WI38 (cell line): ENCODE data around the gene PARP2.

Experiments
- H3K4me3 ChIP-seq: 2 replicates; pipeline ENCODE4 v1.5.1; 2011; ENCODE audit warnings: low read depth, mild to moderate bottlenecking, control low read depth, low read length
- CTCF ChIP-seq: IDR thresholded peaks from 2 replicates; pipeline ENCODE4 v1.5.1; 2012; ENCODE audit warnings: low read depth, mild to moderate bottlenecking, control low read depth, low read length

PARP2 gene

GRCh38 chr14:20343092-20343861, at the start of gene PARP2:
Gene PARP2 (plus strand): TSS chr14:20343635. CDS start chr14:20343642, 7 bp downstream.
- H3K4me3 ChIP-seq = peak within 1 kb of the TSS; percentile 94
- no peak for TF ChIP-seq CTCF

GRCh38 chr14:20294636-20295035, 48.8 kb upstream of the PARP2 start:
- no peak overlapping the region for H3K4me3 ChIP-seq
- no peak for TF ChIP-seq CTCF

- no peak overlapping the region for H3K4me3 ChIP-seq
- no peak for TF ChIP-seq CTCF
Measured at GRCh38 chr14:20295067-20295466, 48.4 kb upstream of the PARP2 start.

GRCh38 chr14:20302042-20302755, 41.2 kb upstream of the PARP2 start:
- no peak for TF ChIP-seq CTCF
- H3K4me3 ChIP-seq = no peak overlapping the region

- TF ChIP-seq CTCF = peak; percentile 88
- H3K4me3 ChIP-seq = peak within 1 kb of the TSS; percentile 76
Measured at GRCh38 chr14:20305265-20306078, 38.0 kb upstream of the PARP2 start, which contains the start of gene TTC5. Gene TTC5 (minus strand): TSS chr14:20305951. CDS start chr14:20305937, 14 bp downstream.

GRCh38 chr14:20306079-20306423, 37.4 kb upstream of the PARP2 start:
- TF ChIP-seq CTCF = no peak

More at GRCh38 chr14:20306079-20306423, 37.4 kb upstream of the PARP2 start:
- no peak overlapping the region; the same call in 1 of the 2 replicates for H3K4me3 ChIP-seq
